ENCODE data around the gene NRARP.
A peak's percentile ranks its signal among the peaks of the same experiment; 100 is the strongest.

NRARP gene

GRCh38 chr9:137321726-137322361, 19.8 kb upstream of the NRARP start:
- peak; percentile 8 for DNase-seq

GRCh38 chr9:137320555-137321384, 18.7 kb upstream of the NRARP start:
- DNase-seq = peak; percentile 75

- DNase-seq = peak; percentile 21
Observed at GRCh38 chr9:137319739-137320551, 17.9 kb upstream of the NRARP start.

GRCh38 chr9:137319011-137319738, 17.1 kb upstream of the NRARP start:
- DNase-seq = peak; percentile 74

- no peak for DNase-seq
Observed at GRCh38 chr9:137318602-137319001, 16.5 kb upstream of the NRARP start.

GRCh38 chr9:137317718-137318511, 15.8 kb upstream of the NRARP start:
- DNase-seq = peak; percentile 29

- DNase-seq = peak; percentile 28
Observed at GRCh38 chr9:137317021-137317717, 15.1 kb upstream of the NRARP start.

- peak; percentile 82 for DNase-seq
Observed at GRCh38 chr9:137316012-137316981, 14.2 kb upstream of the NRARP start.

GRCh38 chr9:137315581-137316011, 13.5 kb upstream of the NRARP start:
- peak; percentile 55 for DNase-seq

GRCh38 chr9:137314561-137315560, 12.8 kb upstream of the NRARP start:
- DNase-seq = peak; percentile 77

GRCh38 chr9:137313956-137314560, 12.0 kb upstream of the NRARP start:
- DNase-seq = peak; percentile 46

GRCh38 chr9:137313326-137313936, 11.4 kb upstream of the NRARP start:
- peak; percentile 35 for DNase-seq

GRCh38 chr9:137312852-137313325, 10.8 kb upstream of the NRARP start:
- no peak for DNase-seq

- DNase-seq = no peak
Observed at GRCh38 chr9:137311986-137312851, 10.1 kb upstream of the NRARP start.

GRCh38 chr9:137311171-137311985, 9.3 kb upstream of the NRARP start:
- DNase-seq = peak; percentile 14

Measured in retina (tissue), 1 donor.